PC-3 (cell line): Measurements from ENCODE around the gene TWNK.

ENCODE experiments used
- CTCF ChIP-seq: fragments of 300-600 bp; sonication (generic); conservative IDR thresholded peaks from 2 replicates; pipeline ENCODE4 v1.5.1; 2017; ENCODE audit warnings: antibody characterized with exemption, low read depth, mild to moderate bottlenecking, low read length
- EZH2 ChIP-seq: fragments of 300-600 bp; sonication (generic); IDR thresholded peaks from one replicate; pipeline ENCODE4 v1.6.1; 2017; ENCODE audit warnings: antibody characterized with exemption, mild to moderate bottlenecking, low read length; ENCODE audit not compliant: unreplicated experiment

GRCh38 chr10:100966887-100967286 is 20.5 kb upstream of the TWNK start:
- TF ChIP-seq CTCF (no peak), EZH2 (no peak)
